Loucy (cell line): ENCODE data around the gene WDR43.

Source experiments
- EZH2phosphoT487 ChIP-seq: fragments of 200-600 bp; IDR thresholded peaks from 2 replicates; pipeline ENCODE4 v1.6.1; 2018; ENCODE audit warnings: antibody characterized with exemption, mild to moderate bottlenecking, moderate library complexity, borderline replicate concordance
- TF ChIP-seq, protein P1 (sequence below): fragments of 200-600 bp; sonication (generic); conservative IDR thresholded peaks from 2 replicates; pipeline ENCODE4 v1.5.1; 2014; ENCODE audit warnings: mild to moderate bottlenecking, antibody characterized with exemption, low read length

GRCh38 chr2:28991021-28991420 is 96.6 kb downstream of the WDR43 start:
- TF ChIP-seq, protein P1, sequence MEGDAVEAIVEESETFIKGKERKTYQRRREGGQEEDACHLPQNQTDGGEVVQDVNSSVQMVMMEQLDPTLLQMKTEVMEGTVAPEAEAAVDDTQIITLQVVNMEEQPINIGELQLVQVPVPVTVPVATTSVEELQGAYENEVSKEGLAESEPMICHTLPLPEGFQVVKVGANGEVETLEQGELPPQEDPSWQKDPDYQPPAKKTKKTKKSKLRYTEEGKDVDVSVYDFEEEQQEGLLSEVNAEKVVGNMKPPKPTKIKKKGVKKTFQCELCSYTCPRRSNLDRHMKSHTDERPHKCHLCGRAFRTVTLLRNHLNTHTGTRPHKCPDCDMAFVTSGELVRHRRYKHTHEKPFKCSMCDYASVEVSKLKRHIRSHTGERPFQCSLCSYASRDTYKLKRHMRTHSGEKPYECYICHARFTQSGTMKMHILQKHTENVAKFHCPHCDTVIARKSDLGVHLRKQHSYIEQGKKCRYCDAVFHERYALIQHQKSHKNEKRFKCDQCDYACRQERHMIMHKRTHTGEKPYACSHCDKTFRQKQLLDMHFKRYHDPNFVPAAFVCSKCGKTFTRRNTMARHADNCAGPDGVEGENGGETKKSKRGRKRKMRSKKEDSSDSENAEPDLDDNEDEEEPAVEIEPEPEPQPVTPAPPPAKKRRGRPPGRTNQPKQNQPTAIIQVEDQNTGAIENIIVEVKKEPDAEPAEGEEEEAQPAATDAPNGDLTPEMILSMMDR, result no peak
- TF ChIP-seq EZH2phosphoT487, result no peak
